Measurements from ENCODE around the gene CTNNA3.

DNA sequence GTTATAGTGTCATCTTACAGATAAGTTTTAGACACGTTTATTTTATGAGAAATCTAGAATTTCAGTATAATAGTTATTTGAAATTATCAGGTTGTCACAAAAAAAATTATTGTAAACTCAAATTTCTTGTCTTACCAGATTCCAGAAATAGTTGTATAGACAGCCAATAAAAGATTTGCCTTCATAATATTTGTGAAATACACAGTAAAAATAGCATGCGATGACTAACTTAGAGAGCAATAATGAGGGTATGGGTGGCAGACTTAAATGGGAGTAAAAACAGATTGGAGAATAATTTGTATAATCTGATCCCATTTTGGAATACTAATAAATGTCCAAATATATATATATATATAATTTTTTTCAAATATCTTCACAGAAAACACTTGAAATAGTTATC lies 1457.7 kb downstream of the CTNNA3 start:
- TF ChIP-seq, protein P1, sequence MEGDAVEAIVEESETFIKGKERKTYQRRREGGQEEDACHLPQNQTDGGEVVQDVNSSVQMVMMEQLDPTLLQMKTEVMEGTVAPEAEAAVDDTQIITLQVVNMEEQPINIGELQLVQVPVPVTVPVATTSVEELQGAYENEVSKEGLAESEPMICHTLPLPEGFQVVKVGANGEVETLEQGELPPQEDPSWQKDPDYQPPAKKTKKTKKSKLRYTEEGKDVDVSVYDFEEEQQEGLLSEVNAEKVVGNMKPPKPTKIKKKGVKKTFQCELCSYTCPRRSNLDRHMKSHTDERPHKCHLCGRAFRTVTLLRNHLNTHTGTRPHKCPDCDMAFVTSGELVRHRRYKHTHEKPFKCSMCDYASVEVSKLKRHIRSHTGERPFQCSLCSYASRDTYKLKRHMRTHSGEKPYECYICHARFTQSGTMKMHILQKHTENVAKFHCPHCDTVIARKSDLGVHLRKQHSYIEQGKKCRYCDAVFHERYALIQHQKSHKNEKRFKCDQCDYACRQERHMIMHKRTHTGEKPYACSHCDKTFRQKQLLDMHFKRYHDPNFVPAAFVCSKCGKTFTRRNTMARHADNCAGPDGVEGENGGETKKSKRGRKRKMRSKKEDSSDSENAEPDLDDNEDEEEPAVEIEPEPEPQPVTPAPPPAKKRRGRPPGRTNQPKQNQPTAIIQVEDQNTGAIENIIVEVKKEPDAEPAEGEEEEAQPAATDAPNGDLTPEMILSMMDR (IDR thresholded peaks at IDR 0.05), result no peak
- TF ChIP-seq POLR2A (IDR thresholded peaks at IDR 0.05), result no peak
